Caki2 (cell line): ENCODE measurements around the gene GATA3. TPM values are rescaled to one million over a fixed set of nuclear protein-coding genes. Genes with fewer than 3 reads are reported as not detected.

Source experiments
- DNase-seq: peaks from one replicate; pipeline ENCODE4 v3.0.0-alpha.2; 2015; ENCODE audit warnings: low read depth
- in situ Hi-C: cut with HindIII; loops from 2 replicates; pipeline ENCODE4 v1.10.0; 2016; ENCODE audit warnings: low sequenced_read_pairs, low pct_unique_long_range_greater_than_20kb, mixed read lengths
- total RNA-seq: library from RNA; depleted of rRNA; stranded (reverse); fragments of >200 nt; shearing (Covaris generic); gene quantifications from 2 replicates; pipeline ENCODE4 v1.2.3, GENCODE V29; 2014; ENCODE audit warnings: low replicate concordance

Gene GATA3
- total RNA-seq, 1 experiment from 2014 or later, result 0.34 TPM

- in situ Hi-C loops, result loop anchor here (10.0 kb wide), 1 partner anchor 82 kb away; no protein-coding TSS in a partner anchor
- DNase-seq, result no peak
Observed at GRCh38 chr10:8036506-8037198, 17.8 kb upstream of the GATA3 start.

GRCh38 chr10:8037199-8037801 is 17.2 kb upstream of the GATA3 start:
- in situ Hi-C loops, result loop anchor here (10.0 kb wide), 1 partner anchor 82 kb away; no protein-coding TSS in a partner anchor
- DNase-seq, result no peak

GRCh38 chr10:8037941-8038894 is 16.3 kb upstream of the GATA3 start:
- no peak for DNase-seq
- in situ Hi-C loops, result loop anchor here (10.0 kb wide), 1 partner anchor 83 kb away; no protein-coding TSS in a partner anchor

- DNase-seq, result no peak
- in situ Hi-C loops, result loop anchor here (10.0 kb wide), 1 partner anchor 85 kb away; no protein-coding TSS in a partner anchor
Observed at GRCh38 chr10:8039321-8039881, 15.1 kb upstream of the GATA3 start.

GRCh38 chr10:8040651-8041050 is 13.8 kb upstream of the GATA3 start:
- in situ Hi-C loops, result no loop called here

GRCh38 chr10:8041284-8041991 is 13.1 kb upstream of the GATA3 start:
- in situ Hi-C loops, result no loop called here
- no peak for DNase-seq

More at GRCh38 chr10:8040651-8041050, 13.8 kb upstream of the GATA3 start:
- DNase-seq, result no peak

- no peak for DNase-seq
- in situ Hi-C loops, result no loop called here
Observed at GRCh38 chr10:8041992-8042720, 12.3 kb upstream of the GATA3 start.

- DNase-seq, result no peak
- in situ Hi-C loops, result no loop called here
Observed at GRCh38 chr10:8042721-8043568, 11.5 kb upstream of the GATA3 start.

- in situ Hi-C loops, result no loop called here
- DNase-seq, result no peak
Observed at GRCh38 chr10:8043569-8044306, 10.8 kb upstream of the GATA3 start.

- in situ Hi-C loops, result no loop called here
Observed at GRCh38 chr10:8044331-8044907, 10.1 kb upstream of the GATA3 start.

GRCh38 chr10:8044908-8045725 is 9.4 kb upstream of the GATA3 start:
- in situ Hi-C loops, result no loop called here
- no peak for DNase-seq

More at GRCh38 chr10:8044331-8044907, 10.1 kb upstream of the GATA3 start:
- no peak for DNase-seq

- in situ Hi-C loops, result no loop called here
- no peak for DNase-seq
Observed at GRCh38 chr10:8045726-8046494, 8.6 kb upstream of the GATA3 start.

- DNase-seq, result no peak
- in situ Hi-C loops, result no loop called here
Observed at GRCh38 chr10:8047452-8048280, 6.8 kb upstream of the GATA3 start.
